ENCODE measurements around the gene ACOT11.

DNA sequence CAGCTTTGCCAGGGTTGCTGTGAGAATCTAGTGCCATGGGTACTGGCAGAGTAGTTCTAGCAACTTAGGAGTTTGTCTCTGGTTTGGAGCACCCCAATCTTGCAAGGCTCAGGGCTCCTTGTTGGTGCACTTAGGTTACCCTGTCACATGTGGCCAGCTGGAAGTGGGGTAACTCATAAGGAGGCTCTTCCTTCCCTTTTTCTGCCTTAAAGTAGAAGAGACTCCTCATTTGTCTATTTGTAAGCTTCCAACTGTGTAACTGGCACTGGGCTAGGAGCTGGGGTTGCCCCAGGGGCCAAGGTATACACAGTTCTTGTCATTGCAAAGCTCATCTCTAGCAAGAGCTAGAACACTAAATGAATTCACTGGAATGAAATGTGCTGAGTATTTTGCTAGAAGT, 104.1 kb downstream of the ACOT11 start:
- TF ChIP-seq, protein P1, sequence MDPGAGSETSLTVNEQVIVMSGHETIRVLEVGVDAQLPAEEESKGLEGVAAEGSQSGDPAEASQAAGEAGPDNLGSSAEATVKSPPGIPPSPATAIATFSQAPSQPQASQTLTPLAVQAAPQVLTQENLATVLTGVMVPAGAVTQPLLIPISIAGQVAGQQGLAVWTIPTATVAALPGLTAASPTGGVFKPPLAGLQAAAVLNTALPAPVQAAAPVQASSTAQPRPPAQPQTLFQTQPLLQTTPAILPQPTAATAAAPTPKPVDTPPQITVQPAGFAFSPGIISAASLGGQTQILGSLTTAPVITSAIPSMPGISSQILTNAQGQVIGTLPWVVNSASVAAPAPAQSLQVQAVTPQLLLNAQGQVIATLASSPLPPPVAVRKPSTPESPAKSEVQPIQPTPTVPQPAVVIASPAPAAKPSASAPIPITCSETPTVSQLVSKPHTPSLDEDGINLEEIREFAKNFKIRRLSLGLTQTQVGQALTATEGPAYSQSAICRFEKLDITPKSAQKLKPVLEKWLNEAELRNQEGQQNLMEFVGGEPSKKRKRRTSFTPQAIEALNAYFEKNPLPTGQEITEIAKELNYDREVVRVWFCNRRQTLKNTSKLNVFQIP (CRISPR knock-in tag; IDR thresholded peaks at IDR 0.05; ENCODE audit: borderline replicate concordance, low read depth), result no peak
- TF ChIP-seq RARB (CRISPR knock-in tag; IDR thresholded peaks at IDR 0.05), result no peak
- no peak for TF ChIP-seq GLIS3 (CRISPR knock-in tag; IDR thresholded peaks at IDR 0.05)
- TF ChIP-seq OSR1 (CRISPR knock-in tag; IDR thresholded peaks at IDR 0.05), result no peak
